ENCODE measurements around the gene SLC41A1.

- TF ChIP-seq CTCF (IDR thresholded peaks at IDR 0.05) (no peak), POLR2A (IDR thresholded peaks at IDR 0.05) (no peak)
These were observed 4.4 kb upstream of the SLC41A1 start for GRCh38 chr1:205817364-205817763.
